WTC11 (cell line): ENCODE data around the gene INTS15. TPM values are rescaled to one million over a fixed set of nuclear protein-coding genes. Genes with fewer than 3 reads are reported as not detected.
"Not testable (repeated sequence)": the region's sequence is repeated elsewhere in the genome, so short reads cannot be mapped to it uniquely, and the experiment has no call there.

Source experiments
- ATAC-seq: fragments of 200-7000 bp; cut with Tn5 transposase; 2 replicates; pipeline ENCODE4 v1.10.0; 2021; ENCODE audit warnings: mild to moderate bottlenecking, moderate library complexity
- CTCF ChIA-PET: fragments of 300-600 bp; sonication (Branson Sonifier 250); formaldehyde crosslinking; loops from one replicate; lab custom pipeline; 2021; ENCODE audit warnings: antibody characterized with exemption; lab: Charles Lee
- POLR2A ChIA-PET: fragments of 350-600 bp; sonication (Branson Sonifier 250); formaldehyde crosslinking; loops from one replicate; lab custom pipeline; 2021; ENCODE audit warnings: antibody characterized with exemption; lab: Charles Lee
- DNase-seq: peaks from one replicate; pipeline ENCODE4 v3.0.0; 2021; ENCODE audit warnings: low spot score
- H3K27ac Mint-ChIP-seq: 2 replicates; pipeline ENCODE4 v1.8.0; 2021; ENCODE audit warnings: mixed read lengths
- H3K27me3 Mint-ChIP-seq: 2 replicates; pipeline ENCODE4 v1.8.0; 2021; ENCODE audit warnings: low read depth, mild to moderate bottlenecking, moderate library complexity, mixed read lengths
- H3K36me3 Mint-ChIP-seq: 2 replicates; pipeline ENCODE4 v1.8.0; 2021; ENCODE audit warnings: mixed read lengths
- H3K4me1 Mint-ChIP-seq: 2 replicates; pipeline ENCODE4 v1.8.0; 2022; ENCODE audit warnings: mixed read lengths
- H3K4me3 Mint-ChIP-seq: 2 replicates; pipeline ENCODE4 v1.8.0; 2021; ENCODE audit warnings: mild to moderate bottlenecking, moderate library complexity, mixed read lengths
- H3K9me3 Mint-ChIP-seq: 2 replicates; pipeline ENCODE4 v1.8.0; 2021; ENCODE audit warnings: mixed read lengths
- CBFB ChIP-seq: sonication (generic); formaldehyde crosslinking; IDR thresholded peaks from 2 replicates; pipeline ENCODE4 v1.8.1; 2022; ENCODE audit warnings: mild to moderate bottlenecking, low read depth, missing genetic modification reagents
- FOXJ3 ChIP-seq: sonication (generic); formaldehyde crosslinking; IDR thresholded peaks from 2 replicates; pipeline ENCODE4 v1.9.0; 2021; ENCODE audit warnings: missing genetic modification reagents, mild to moderate bottlenecking, borderline replicate concordance
- GABPB1 ChIP-seq: sonication (generic); formaldehyde crosslinking; IDR thresholded peaks from 2 replicates; pipeline ENCODE4 v1.8.1; 2023; ENCODE audit warnings: mild to moderate bottlenecking, missing genetic modification reagents
- GTF2I ChIP-seq: fragments of 250-450 bp; sonication (Bioruptor Pico); conservative IDR thresholded peaks from 2 replicates; pipeline ENCODE4 v1.4.0; 2021; ENCODE audit warnings: mild to moderate bottlenecking
- NFATC4 ChIP-seq: fragments of 250-450 bp; sonication (Bioruptor Pico); IDR thresholded peaks from 2 replicates; pipeline ENCODE4 v1.9.0; 2021; ENCODE audit warnings: mild to moderate bottlenecking
- NR2C2 ChIP-seq: sonication (generic); formaldehyde crosslinking; IDR thresholded peaks from 2 replicates; pipeline ENCODE4 v1.8.0; 2022; ENCODE audit warnings: mild to moderate bottlenecking, missing genetic modification reagents
- SMAD3 ChIP-seq: sonication (generic); formaldehyde crosslinking; IDR thresholded peaks from 2 replicates; pipeline ENCODE4 v1.8.0; 2022; ENCODE audit warnings: missing genetic modification reagents, mild to moderate bottlenecking, borderline replicate concordance
- TEAD4 ChIP-seq: sonication (generic); formaldehyde crosslinking; IDR thresholded peaks from 2 replicates; pipeline ENCODE4 v1.8.0; 2022; ENCODE audit warnings: mild to moderate bottlenecking, missing genetic modification reagents
- ZNF121 ChIP-seq: sonication (generic); formaldehyde crosslinking; IDR thresholded peaks from 2 replicates; pipeline ENCODE4 v1.8.0; 2023; ENCODE audit warnings: missing genetic modification reagents
- ZNF219 ChIP-seq: sonication (generic); formaldehyde crosslinking; IDR thresholded peaks from 2 replicates; pipeline ENCODE4 v1.8.0; 2023; ENCODE audit warnings: missing genetic modification reagents, mild to moderate bottlenecking, borderline replicate concordance
- total RNA-seq: library from RNA; stranded (reverse); gene quantifications from 3 replicates; pipeline ENCODE4 v1.2.3, GENCODE V29; 2021
- TF ChIP-seq, protein P1 (sequence below): sonication (generic); formaldehyde crosslinking; IDR thresholded peaks from 2 replicates; pipeline ENCODE4 v1.8.0; 2022; ENCODE audit warnings: mild to moderate bottlenecking, missing genetic modification reagents
- TF ChIP-seq, protein P2 (sequence below): fragments of 250-450 bp; sonication (Bioruptor Pico); IDR thresholded peaks from 2 replicates; pipeline ENCODE4 v2.1.2; 2022; ENCODE audit warnings: mild to moderate bottlenecking, moderate library complexity
- TF ChIP-seq, protein P3 (sequence below): fragments of 250-450 bp; sonication (Bioruptor Pico); IDR thresholded peaks from 2 replicates; pipeline ENCODE4 v1.9.0; 2021; ENCODE audit warnings: mild to moderate bottlenecking

The INTS15 gene
- total RNA-seq, 1 experiment from 2014 or later = 28.2 TPM

DNA sequence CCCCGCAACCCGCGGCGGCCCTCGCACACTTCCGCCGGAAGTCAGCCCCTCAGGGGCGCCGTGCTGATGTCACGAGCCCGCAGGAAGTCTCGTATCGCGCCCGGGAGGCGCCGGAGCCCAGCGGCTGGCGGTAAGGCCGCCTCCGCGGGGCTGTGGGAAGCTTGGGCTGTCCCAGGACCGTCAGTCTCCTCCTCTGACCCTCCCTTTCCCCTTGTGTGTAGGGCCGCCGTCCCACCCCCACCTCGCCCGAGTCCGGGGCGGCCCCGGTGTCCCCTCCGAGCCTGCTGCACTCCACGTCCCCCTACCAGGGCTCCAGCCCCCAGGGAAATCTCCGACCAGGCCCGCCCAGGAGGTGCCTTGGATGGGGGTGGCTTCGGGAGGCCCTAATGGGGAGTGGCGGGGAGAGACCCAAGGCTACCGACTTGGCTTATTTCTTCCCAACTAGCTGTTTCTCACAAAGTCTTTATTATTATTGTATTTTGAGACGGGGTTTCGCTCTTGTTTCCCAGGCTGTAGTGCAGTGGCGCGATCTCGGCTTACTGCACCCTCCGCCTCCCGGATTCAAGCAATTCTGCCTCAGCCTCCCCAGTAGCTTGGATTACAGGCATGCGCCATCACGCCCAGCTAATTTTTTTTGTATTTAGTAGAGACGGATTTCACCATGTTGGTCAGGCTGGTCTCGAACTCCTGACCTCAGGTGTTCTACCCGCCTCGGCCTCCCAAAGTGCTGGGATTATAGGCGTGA lies 12.3 kb upstream of the INTS15 start, which contains the start of gene ZDHHC4 (continued):
- TF ChIP-seq, protein P1, sequence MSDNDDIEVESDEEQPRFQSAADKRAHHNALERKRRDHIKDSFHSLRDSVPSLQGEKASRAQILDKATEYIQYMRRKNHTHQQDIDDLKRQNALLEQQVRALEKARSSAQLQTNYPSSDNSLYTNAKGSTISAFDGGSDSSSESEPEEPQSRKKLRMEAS (CRISPR knock-in tag) = peak; percentile 44; the same call in 1 of the 2 replicates
- TF ChIP-seq NR2C2 (peak; percentile 30; the same call in 1 of the 2 replicates), SMAD3 (CRISPR knock-in tag) (no peak)
- TF ChIP-seq, all 79 proteins: peak for 16

DNA sequence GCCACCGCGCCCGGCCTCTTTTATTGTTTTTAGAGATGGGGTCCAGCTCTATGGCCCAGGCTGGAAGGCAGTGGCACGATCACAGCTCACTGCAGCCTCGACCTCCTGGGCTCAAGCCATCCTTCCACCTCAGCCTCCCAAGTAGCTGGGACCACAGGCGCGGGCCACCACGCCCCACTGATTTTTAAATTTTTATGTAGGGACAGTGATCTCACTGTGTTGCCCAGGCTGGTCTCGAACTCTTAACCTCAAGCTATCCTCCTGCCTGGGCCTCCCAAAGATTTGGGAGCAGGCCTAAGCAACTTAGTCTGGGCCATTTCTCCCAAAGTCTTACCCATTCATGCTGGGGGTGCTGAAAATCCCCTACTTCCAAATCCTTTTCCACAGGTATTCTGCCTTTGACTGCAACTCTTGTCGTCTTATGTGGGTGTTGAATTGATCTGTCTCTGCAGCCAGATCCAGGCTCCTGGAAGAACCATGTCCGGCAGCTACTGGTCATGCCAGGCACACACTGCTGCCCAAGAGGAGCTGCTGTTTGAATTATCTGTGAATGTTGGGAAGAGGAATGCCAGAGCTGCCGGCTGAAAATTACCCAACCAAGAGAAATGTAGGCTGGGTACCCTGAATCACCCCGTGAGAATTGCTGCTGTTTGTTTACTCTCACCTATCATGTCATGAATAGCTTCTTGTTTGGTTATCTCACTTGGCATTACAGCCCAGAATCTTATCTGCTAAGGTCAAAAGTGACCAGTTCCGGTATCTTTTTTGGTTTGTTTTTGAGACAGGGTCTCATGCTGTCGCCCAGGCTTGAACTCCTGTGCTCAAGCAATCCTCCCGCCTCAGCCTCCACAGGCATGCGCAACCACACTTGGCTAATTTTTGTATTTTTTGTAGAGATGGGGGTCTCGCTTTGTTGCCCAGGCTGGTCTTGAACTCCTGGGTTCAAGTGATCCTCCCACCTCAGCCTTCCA lies 11.4 kb upstream of the INTS15 start:
- H3K9me3 Mint-ChIP-seq = no peaks in the 10 kb centered on the region
- no peak for ATAC-seq
- H3K27ac Mint-ChIP-seq = peak overlapping the region; percentile 55
- no peak for DNase-seq
- no peaks in the 10 kb centered on the region for H3K27me3 Mint-ChIP-seq
- POLR2A ChIA-PET = no interaction called here
- H3K4me1 Mint-ChIP-seq = no peaks in the 10 kb centered on the region
- H3K36me3 Mint-ChIP-seq = peaks cover 30% of the 10 kb centered on the region
- peak overlapping the region; percentile 85 for H3K4me3 Mint-ChIP-seq
- TF ChIP-seq GTF2I (CRISPR knock-in tag) (0 out of 2 replicates have a peak, but pooled peaks have one; percentile 5), TEAD4 (CRISPR knock-in tag) (no peak), ZNF121 (CRISPR knock-in tag) (peak; percentile 71), ZNF219 (CRISPR knock-in tag) (no peak), GABPB1 (CRISPR knock-in tag) (peak; percentile 65; the same call in 1 of the 2 replicates), CBFB (CRISPR knock-in tag) (no peak)
- TF ChIP-seq, protein P2, sequence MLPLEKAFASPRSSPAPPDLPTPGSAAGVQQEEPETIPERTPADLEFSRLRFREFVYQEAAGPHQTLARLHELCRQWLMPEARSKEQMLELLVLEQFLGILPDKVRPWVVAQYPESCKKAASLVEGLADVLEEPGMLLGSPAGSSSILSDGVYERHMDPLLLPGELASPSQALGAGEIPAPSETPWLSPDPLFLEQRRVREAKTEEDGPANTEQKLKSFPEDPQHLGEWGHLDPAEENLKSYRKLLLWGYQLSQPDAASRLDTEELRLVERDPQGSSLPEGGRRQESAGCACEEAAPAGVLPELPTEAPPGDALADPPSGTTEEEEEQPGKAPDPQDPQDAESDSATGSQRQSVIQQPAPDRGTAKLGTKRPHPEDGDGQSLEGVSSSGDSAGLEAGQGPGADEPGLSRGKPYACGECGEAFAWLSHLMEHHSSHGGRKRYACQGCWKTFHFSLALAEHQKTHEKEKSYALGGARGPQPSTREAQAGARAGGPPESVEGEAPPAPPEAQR (CRISPR knock-in tag) = no peak
- TF ChIP-seq, protein P3, sequence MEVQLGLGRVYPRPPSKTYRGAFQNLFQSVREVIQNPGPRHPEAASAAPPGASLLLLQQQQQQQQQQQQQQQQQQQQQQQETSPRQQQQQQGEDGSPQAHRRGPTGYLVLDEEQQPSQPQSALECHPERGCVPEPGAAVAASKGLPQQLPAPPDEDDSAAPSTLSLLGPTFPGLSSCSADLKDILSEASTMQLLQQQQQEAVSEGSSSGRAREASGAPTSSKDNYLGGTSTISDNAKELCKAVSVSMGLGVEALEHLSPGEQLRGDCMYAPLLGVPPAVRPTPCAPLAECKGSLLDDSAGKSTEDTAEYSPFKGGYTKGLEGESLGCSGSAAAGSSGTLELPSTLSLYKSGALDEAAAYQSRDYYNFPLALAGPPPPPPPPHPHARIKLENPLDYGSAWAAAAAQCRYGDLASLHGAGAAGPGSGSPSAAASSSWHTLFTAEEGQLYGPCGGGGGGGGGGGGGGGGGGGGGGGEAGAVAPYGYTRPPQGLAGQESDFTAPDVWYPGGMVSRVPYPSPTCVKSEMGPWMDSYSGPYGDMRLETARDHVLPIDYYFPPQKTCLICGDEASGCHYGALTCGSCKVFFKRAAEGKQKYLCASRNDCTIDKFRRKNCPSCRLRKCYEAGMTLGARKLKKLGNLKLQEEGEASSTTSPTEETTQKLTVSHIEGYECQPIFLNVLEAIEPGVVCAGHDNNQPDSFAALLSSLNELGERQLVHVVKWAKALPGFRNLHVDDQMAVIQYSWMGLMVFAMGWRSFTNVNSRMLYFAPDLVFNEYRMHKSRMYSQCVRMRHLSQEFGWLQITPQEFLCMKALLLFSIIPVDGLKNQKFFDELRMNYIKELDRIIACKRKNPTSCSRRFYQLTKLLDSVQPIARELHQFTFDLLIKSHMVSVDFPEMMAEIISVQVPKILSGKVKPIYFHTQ (CRISPR knock-in tag) = no peak
- CTCF ChIA-PET = interaction anchor here (1.7 to 5.0 kb wide), 3 partner anchors 12 to 62 kb away, joined by 10 to 27 read pairs (median 10); partner anchors contain the start of gene INTS15

DNA sequence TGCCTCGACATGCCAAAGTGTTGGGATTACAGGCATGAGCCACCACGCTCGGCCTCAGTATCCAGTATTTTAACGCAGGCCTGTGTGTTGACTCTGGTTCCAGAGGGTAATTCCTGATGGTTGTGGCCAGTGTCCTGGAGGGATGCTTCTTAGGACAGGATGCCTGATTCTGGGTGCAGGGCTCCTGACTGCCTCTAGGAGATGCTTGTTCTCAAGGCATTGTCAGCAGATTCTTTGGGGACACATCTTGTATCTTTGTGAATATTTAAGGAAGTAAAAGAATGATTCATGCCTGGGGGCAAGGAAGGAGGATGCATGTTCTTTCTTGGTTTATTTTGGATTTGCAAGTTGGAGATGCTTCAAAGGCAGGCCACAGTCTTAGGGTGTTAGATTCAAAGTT lies 10.4 kb upstream of the INTS15 start:
- H3K4me3 Mint-ChIP-seq = peak overlapping the region; percentile 85; the same call in 1 of the 2 replicates
- H3K27me3 Mint-ChIP-seq = no peaks in the 10 kb centered on the region
- H3K27ac Mint-ChIP-seq = no peak overlapping the region; the same call in 1 of the 2 replicates
- TF ChIP-seq NFATC4 (CRISPR knock-in tag) = no peak
- no peak for TF ChIP-seq FOXJ3 (CRISPR knock-in tag)
- peaks cover 38% of the 10 kb centered on the region for H3K36me3 Mint-ChIP-seq
- H3K4me1 Mint-ChIP-seq = no peaks in the 10 kb centered on the region
- DNase-seq (no peak), ATAC-seq (peak; percentile 56)
- ChIA-PET POLR2A (no interaction called here), CTCF (no interaction called here)
- H3K9me3 Mint-ChIP-seq = no peaks in the 10 kb centered on the region

DNA sequence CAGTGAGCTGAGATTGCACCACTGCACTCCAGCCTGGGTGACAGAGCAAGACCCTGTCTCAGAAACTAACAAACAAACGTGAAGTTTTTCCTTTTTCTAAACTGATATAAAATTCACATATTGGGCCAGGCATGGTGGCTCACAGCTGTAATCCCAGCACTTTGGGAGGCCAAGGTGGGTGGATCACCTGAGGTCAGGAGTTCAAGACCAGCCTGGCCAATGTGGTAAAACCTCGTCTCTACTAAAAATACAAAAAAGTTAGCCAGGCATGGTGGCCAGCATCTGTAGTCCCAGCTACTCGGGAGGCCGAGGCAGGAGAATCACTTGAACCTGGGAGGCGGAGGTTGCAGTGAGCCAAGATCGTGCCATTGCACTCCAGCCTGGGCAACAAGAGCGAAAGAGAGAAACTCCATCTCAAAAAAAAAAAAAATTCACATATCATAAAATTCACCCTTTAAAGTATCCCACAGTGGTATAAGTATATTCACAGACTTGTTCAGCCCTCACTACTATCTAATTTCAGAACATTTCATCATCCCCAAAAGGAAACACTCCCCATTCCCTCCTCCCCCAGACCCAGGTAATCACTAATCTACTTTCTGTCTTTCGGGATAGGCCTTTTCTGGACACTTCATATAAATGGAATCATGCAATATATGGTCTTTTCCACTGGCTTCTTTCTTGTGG lies 3.9 kb upstream of the INTS15 start:
- H3K27me3 Mint-ChIP-seq, H3K9me3 Mint-ChIP-seq, H3K4me3 Mint-ChIP-seq, H3K27ac Mint-ChIP-seq, ATAC-seq, POLR2A ChIA-PET, H3K4me1 Mint-ChIP-seq, DNase-seq: not testable (repeated sequence)
- CTCF ChIA-PET = interaction anchor here (0.9 kb wide), 1 partner anchor 10 kb away, joined by 3 read pairs; no protein-coding TSS in a partner anchor
- H3K36me3 Mint-ChIP-seq = peaks cover 62% of the 10 kb centered on the region
